H1 (cell line): ENCODE measurements around the gene KRT12. TPM values are rescaled to one million over a fixed set of nuclear protein-coding genes. Genes with fewer than 3 reads are reported as not detected.

ENCODE experiments used
- CTCF ChIA-PET: fragments of 300-600 bp; sonication (Branson Sonifier 250); formaldehyde crosslinking; loops from one replicate; lab custom pipeline; 2021; ENCODE audit not compliant: partially characterized antibody; lab: Charles Lee
- POLR2A ChIA-PET: fragments of 300-600 bp; sonication (Branson Sonifier 250); formaldehyde crosslinking; loops from one replicate; lab custom pipeline; 2021; ENCODE audit warnings: inconsistent platforms; ENCODE audit not compliant: partially characterized antibody; lab: Charles Lee
- DNase-seq, 2 experiments: peaks; one replicate each; pipeline versions ENCODE4 v3.0.0 to v3.0.0-alpha.2; 2010 to 2022; ENCODE audit warnings: low spot score in 2 of 2, low read depth in 1 of 2, mixed read lengths in 1 of 2
- FAIRE-seq: peaks from 2 replicates; lab custom pipeline; 2011; peaks lifted over from hg19 to GRCh38; lab: Jason Lieb, UNC
- H2AFZ ChIP-seq: 2 replicates; pipeline ENCODE4 v1.8.1; 2012; ENCODE audit warnings: low read length, inconsistent platforms
- H2AK5ac ChIP-seq: 2 replicates; pipeline ENCODE4 v1.6.1; 2013; ENCODE audit warnings: low read depth, low read length
- H2BK120ac ChIP-seq: replicated peaks from 2 replicates; pipeline ENCODE3; 2013; ENCODE audit warnings: low read depth, low read length, inconsistent platforms
- H2BK12ac ChIP-seq: 2 replicates; pipeline ENCODE4 v1.6.1; 2013; ENCODE audit warnings: low read depth, low read length
- H2BK15ac ChIP-seq: 2 replicates; pipeline ENCODE4 v1.6.1; 2013; ENCODE audit warnings: low read length
- H2BK20ac ChIP-seq: 2 replicates; pipeline ENCODE4 v1.6.1; 2013; ENCODE audit warnings: low read length
- H2BK5ac ChIP-seq: 2 replicates; pipeline ENCODE4 v1.6.1; 2013; ENCODE audit warnings: low read depth, low read length
- H3K14ac ChIP-seq: 2 replicates; pipeline ENCODE4 v1.6.1; 2013; ENCODE audit warnings: inconsistent platforms; ENCODE audit not compliant: insufficient read length
- H3K18ac ChIP-seq: 2 replicates; pipeline ENCODE4 v1.6.1; 2013; ENCODE audit warnings: low read length; ENCODE audit errors: extremely low read depth
- H3K23ac ChIP-seq: 2 replicates; pipeline ENCODE4 v1.6.1; 2013; ENCODE audit warnings: inconsistent platforms; ENCODE audit not compliant: insufficient read length
- H3K23me2 ChIP-seq: 2 replicates; pipeline ENCODE4 v1.6.1; 2013; ENCODE audit warnings: low read depth, low read length
- H3K27ac ChIP-seq: 2 replicates; pipeline ENCODE4 v1.6.1; 2011; ENCODE audit warnings: low read depth, low read length, inconsistent platforms
- H3K27me3 ChIP-seq, 4 experiments: replicated peaks in 1 of 4; 1 replicate in 1 of 4; 2 replicates in 3 of 4; pipeline versions ENCODE4 v1.6.1 to v1.8.1; 2011 to 2013; ENCODE audit warnings: low read length in 3 of 4, mild to moderate bottlenecking in 3 of 4, inconsistent platforms in 2 of 4, mixed read lengths in 2 of 4, moderate library complexity in 1 of 4; ENCODE audit not compliant: control insufficient read depth in 3 of 4, insufficient read depth in 3 of 4; ENCODE audit errors: extremely low read depth in 1 of 4
- H3K36me3 ChIP-seq, 4 experiments: 2 replicates each; pipeline versions ENCODE4 v1.6.1 to v1.8.1; 2011 to 2013; ENCODE audit warnings: mild to moderate bottlenecking in 4 of 4, low read length in 3 of 4, moderate library complexity in 2 of 4, control low read depth in 1 of 4, inconsistent platforms in 1 of 4; ENCODE audit not compliant: insufficient read depth in 4 of 4, control insufficient read depth in 2 of 4
- H3K4ac ChIP-seq: replicated peaks from 2 replicates; pipeline ENCODE3; 2013; ENCODE audit warnings: low read length, low read depth, mixed read lengths, inconsistent platforms; ENCODE audit not compliant: insufficient read length
- H3K4me1 ChIP-seq, 4 experiments: replicated peaks in 1 of 4; 1 replicate in 1 of 4; 2 replicates in 3 of 4; pipeline versions ENCODE4 v1.6.1 to v1.8.1; 2011 to 2013; ENCODE audit warnings: low read length in 3 of 4, inconsistent platforms in 2 of 4, mixed read lengths in 1 of 4; ENCODE audit not compliant: insufficient read depth in 4 of 4, control insufficient read depth in 3 of 4
- H3K4me2 ChIP-seq, 2 experiments: 2 replicates each; pipeline versions ENCODE4 v1.6.1 to v1.8.1; 2011 to 2013; ENCODE audit warnings: low read depth in 2 of 2, low read length in 2 of 2, control low read depth in 1 of 2, inconsistent platforms in 1 of 2, mild to moderate bottlenecking in 1 of 2; ENCODE audit not compliant: insufficient read depth in 1 of 2
- H3K4me3 ChIP-seq, 4 experiments: fragments of 200-600, 300-600 bp in 1 of 4; sonication (generic), shearing (Covaris generic), sonication (Bioruptor Twin) in 1 of 4; 2 replicates each; pipeline versions ENCODE4 v1.5.1 to v1.8.1; 2011 to 2016; ENCODE audit warnings: low read length in 4 of 4, low read depth in 3 of 4, control low read depth in 2 of 4, inconsistent platforms in 2 of 4, mild to moderate bottlenecking in 2 of 4, mixed read lengths in 1 of 4, moderate library complexity in 1 of 4; ENCODE audit not compliant: insufficient read depth in 2 of 4; ENCODE audit errors: extremely low read depth in 1 of 4
- H3K56ac ChIP-seq: replicated peaks from 2 replicates; pipeline ENCODE3; 2013; ENCODE audit warnings: low read depth, mild to moderate bottlenecking, mixed read lengths, low read length, inconsistent platforms; ENCODE audit not compliant: insufficient read length
- H3K79me1 ChIP-seq: 2 replicates; pipeline ENCODE4 v1.6.1; 2013; ENCODE audit warnings: low read depth, low read length, control low read depth
- H3K79me2 ChIP-seq, 2 experiments: 2 replicates each; pipeline versions ENCODE4 v1.6.1 to v1.8.1; 2012 to 2013; ENCODE audit warnings: low read length in 2 of 2, mild to moderate bottlenecking in 2 of 2, inconsistent platforms in 1 of 2; ENCODE audit not compliant: insufficient read depth in 2 of 2, control insufficient read depth in 1 of 2
- H3K9ac ChIP-seq, 4 experiments: replicated peaks in 1 of 4; 1 replicate in 1 of 4; 2 replicates in 3 of 4; pipeline versions ENCODE4 v1.6.1 to v1.8.1; 2011 to 2013; ENCODE audit warnings: low read depth in 3 of 4, low read length in 3 of 4, control low read depth in 2 of 4, mild to moderate bottlenecking in 2 of 4, moderate library complexity in 2 of 4, inconsistent platforms in 1 of 4; ENCODE audit errors: extremely low read depth in 1 of 4
- H3K9me3 ChIP-seq, 2 experiments: 2 replicates each; pipeline versions ENCODE4 v1.6.1 to v1.8.1; 2012 to 2013; ENCODE audit warnings: mild to moderate bottlenecking in 2 of 2, moderate library complexity in 2 of 2, control low read depth in 1 of 2, inconsistent platforms in 1 of 2, low read depth in 1 of 2, low read length in 1 of 2, mixed read lengths in 1 of 2; ENCODE audit not compliant: insufficient read depth in 2 of 2
- H4K20me1 ChIP-seq, 2 experiments: replicated peaks in 1 of 2; 2 replicates each; pipeline versions ENCODE3 to v1.8.1; 2011 to 2013; ENCODE audit warnings: inconsistent platforms in 2 of 2, low read length in 2 of 2, mild to moderate bottlenecking in 1 of 2; ENCODE audit not compliant: insufficient read depth in 2 of 2, control insufficient read depth in 1 of 2
- H4K5ac ChIP-seq: 2 replicates; pipeline ENCODE4 v1.6.1; 2013; ENCODE audit warnings: low read length, low read depth, mixed read lengths, inconsistent platforms; ENCODE audit not compliant: insufficient read length
- H4K8ac ChIP-seq: 2 replicates; pipeline ENCODE4 v1.8.0; 2013; ENCODE audit warnings: mild to moderate bottlenecking, moderate library complexity, low read length, inconsistent platforms; ENCODE audit not compliant: insufficient read depth; ENCODE audit errors: extremely low read depth
- H4K91ac ChIP-seq: replicated peaks from 2 replicates; pipeline ENCODE3; 2013; ENCODE audit warnings: low read length, mixed read lengths, inconsistent platforms; ENCODE audit not compliant: insufficient read length
- HDAC2 ChIP-seq, 2 experiments: fragments of 300-600 bp in 1 of 2; sonication (generic) in 1 of 2; IDR thresholded peaks; 2 replicates each; pipeline ENCODE4 v1.6.1; 2011 to 2012; ENCODE audit warnings: low read depth in 2 of 2, low read length in 2 of 2, mild to moderate bottlenecking in 2 of 2, moderate library complexity in 2 of 2, borderline replicate concordance in 1 of 2, inconsistent platforms in 1 of 2
- JUN ChIP-seq: IDR thresholded peaks from 2 replicates; pipeline ENCODE4 v1.6.1; 2011; ENCODE audit warnings: low read depth, mild to moderate bottlenecking, improper control_type of control experiment, low read length
- RAD21 ChIP-seq, 2 experiments: IDR thresholded peaks in 1 of 2; conservative IDR thresholded peaks in 1 of 2; 2 replicates each; pipeline ENCODE4 v1.6.1; 2011; ENCODE audit warnings: low read depth in 2 of 2, low read length in 2 of 2, improper control_type of control experiment in 1 of 2, inconsistent platforms in 1 of 2, mild to moderate bottlenecking in 1 of 2, moderate library complexity in 1 of 2
- polyA plus RNA-seq, 7 experiments: library from polyadenylated mRNA; depleted of rRNA in 3 of 7; stranded (reverse) in 5 of 7; unstranded in 2 of 7; fragments of >200 nt in 5 of 7; fragments of 200-250 nt in 2 of 7; gene quantifications; 1 replicate in 5 of 7; 2 replicates in 1 of 7; 4 replicates in 1 of 7; pipeline versions ENCODE4 v1.2.1 to v1.2.3, GENCODE V29; 2011 to 2013; ENCODE audit warnings: missing spikeins in 2 of 7, mixed read lengths in 2 of 7
- total RNA-seq: library from RNA; stranded (reverse); fragmentation: NEBNext Ultra II Directional; extraction: Animal tissue kit (Norgen Biotek cat#: 25700); gene quantifications from 2 replicates; pipeline ENCODE4 v1.2.1, GENCODE V29; 2021

Gene KRT12
- total and polyA plus RNA-seq, 2 of the 8 experiments (the other 6 are each of a cell fraction or from before 2014, with no cell fraction given), result not detected

DNA sequence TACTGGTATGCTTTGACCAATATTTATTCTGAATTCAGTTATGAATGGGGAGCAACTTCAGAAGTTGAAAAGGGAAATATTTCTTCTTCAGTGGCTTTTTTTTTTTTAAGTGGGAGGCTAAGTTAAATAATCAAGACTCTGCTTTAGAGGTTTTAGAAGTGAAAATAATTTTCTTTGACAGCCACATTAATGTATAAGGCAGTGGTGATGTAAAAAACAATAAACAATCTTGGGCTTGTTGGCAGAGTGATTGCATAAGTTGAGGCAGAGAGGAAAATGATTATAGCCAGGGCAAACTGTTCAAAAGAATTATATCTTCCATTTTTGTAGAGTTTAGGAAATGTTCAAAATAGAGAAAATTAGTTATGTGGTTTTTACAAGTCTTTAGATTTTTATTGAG lies 5.4 kb upstream of the KRT12 start:
- Histone ChIP-seq H3K4ac (no peak overlapping the region), H2BK15ac (no peak overlapping the region), H3K27me3 (no peaks in the 10 kb centered on the region), H3K23me2 (no peaks in the 10 kb centered on the region), H3K56ac (no peak overlapping the region), H2BK12ac (no peak overlapping the region), H3K23ac (no peak overlapping the region), H4K91ac (no peak overlapping the region), H4K20me1 (no peaks in the 10 kb centered on the region), H3K14ac (no peak overlapping the region), H3K9me3 (no peaks in the 10 kb centered on the region), H3K4me2 (no peak overlapping the region), H3K27ac (no peak overlapping the region), H3K4me1 (peaks cover 0 to 4% (median 0%) of the 10 kb centered on the region in 4 experiments; a peak in 3 of 7 replicates), H4K8ac (no peak overlapping the region), H3K4me3 (no peak overlapping the region), H2BK120ac (no peak overlapping the region), H2AK5ac (no peak overlapping the region), H4K5ac (no peak overlapping the region), H3K9ac (no peak overlapping the region), H2BK5ac (no peak overlapping the region), H3K36me3 (no peaks in the 10 kb centered on the region)
- FAIRE-seq, result no peak
- DNase-seq, result no peak
- CTCF ChIA-PET, result no interaction called here
- TF ChIP-seq HDAC2 (IDR thresholded peaks at IDR 0.05; ENCODE audit: borderline replicate concordance in 1 of 2, low read depth in 2 of 2, low read length in 2 of 2), result no peak
- TF ChIP-seq JUN, result no peak
- no peak for TF ChIP-seq RAD21 (IDR thresholded peaks at IDR 0.05 in 1 of 2, conservative IDR thresholded peaks at IDR 0.05 in 1 of 2; ENCODE audit: low read depth in 2 of 2, low read length in 2 of 2)
- TF ChIP-seq, all 59 proteins: peak for 0
- H3K18ac ChIP-seq, result no peak overlapping the region
- no peak overlapping the region for H2BK20ac ChIP-seq
- POLR2A ChIA-PET, result no interaction called here
- H3K79me2 ChIP-seq, result no peaks in the 10 kb centered on the region
- no peak overlapping the region for H2AFZ ChIP-seq
- no peaks in the 10 kb centered on the region for H3K79me1 ChIP-seq
